GM12878 (cell line): ENCODE results near the gene HCFC1. TPM values are rescaled to one million over a fixed set of nuclear protein-coding genes. Genes with fewer than 3 reads are reported as not detected.

Source experiments
- ATAC-seq: fragments of 200-7000 bp; cut with Tn5 transposase; 3 replicates; pipeline ENCODE4 v1.9.1; 2020; ENCODE audit warnings: mild to moderate bottlenecking, moderate library complexity
- BruUV-seq: library from RNA; stranded (reverse); fragments of 400-500 nt; replicated peaks from 2 replicates; lab custom pipeline; 2021; lab: Mats Ljungman, UMichigan
- CTCF ChIA-PET: fragments of 300-600 bp; sonication (Branson Sonifier 250); formaldehyde crosslinking; extraction: SDS; loops from one replicate; lab custom pipeline; 2021; ENCODE audit warnings: inconsistent platforms; lab: Yijun Ruan, JAX
- POLR2A ChIA-PET: fragments of 350-600 bp; formaldehyde crosslinking; extraction: SDS; loops from one replicate; lab custom pipeline; 2021; ENCODE audit warnings: inconsistent platforms; lab: Charles Lee
- RAD21 ChIA-PET: fragments of 300-600 bp; sonication (Branson Sonifier 250); formaldehyde crosslinking; loops from one replicate; lab custom pipeline; 2023; ENCODE audit warnings: antibody characterized with exemption; ENCODE audit not compliant: unreplicated experiment; lab: Charles Lee
- SMC1A ChIA-PET: fragments of 300-600 bp; sonication (Branson Sonifier 250); formaldehyde crosslinking; loops from one replicate; lab custom pipeline; 2023; ENCODE audit not compliant: unreplicated experiment, uncharacterized antibody; lab: Charles Lee
- DNase-seq: peaks from one replicate; pipeline ENCODE4 v3.0.0-alpha.2; 2011; ENCODE audit warnings: low read depth, low spot score
- FAIRE-seq: peaks from 3 replicates; lab custom pipeline; 2011; peaks lifted over from hg19 to GRCh38; lab: Jason Lieb, UNC
- H2AFZ ChIP-seq: 2 replicates; pipeline ENCODE4 v1.6.0; 2011; ENCODE audit warnings: low read depth, low read length, control low read depth; ENCODE audit not compliant: control insufficient read depth
- H3K27ac ChIP-seq: 2 replicates; pipeline ENCODE4 v1.5.1; 2011; ENCODE audit warnings: control low read depth; ENCODE audit not compliant: control insufficient read depth, insufficient read depth
- H3K27me3 ChIP-seq, 2 experiments: replicated peaks in 1 of 2; 2 replicates each; pipeline versions ENCODE4 v1.6.0 to v1.6.1; 2011; ENCODE audit warnings: low read length in 1 of 2; ENCODE audit not compliant: control insufficient read depth in 2 of 2, insufficient read depth in 2 of 2
- H3K36me3 ChIP-seq, 2 experiments: 2 replicates each; pipeline ENCODE4 v1.5.1; 2011; ENCODE audit warnings: low read length in 1 of 2; ENCODE audit not compliant: control insufficient read depth in 2 of 2, insufficient read depth in 2 of 2
- H3K4me1 ChIP-seq: 2 replicates; pipeline ENCODE4 v1.6.1; 2011; ENCODE audit warnings: mild to moderate bottlenecking, low read length, moderate library complexity, mixed read lengths; ENCODE audit not compliant: control insufficient read depth, insufficient read depth
- H3K4me2 ChIP-seq: 2 replicates; pipeline ENCODE4 v1.6.0; 2011; ENCODE audit warnings: control low read depth; ENCODE audit not compliant: control insufficient read depth, insufficient read depth
- H3K4me3 ChIP-seq: fragments of 200-600 bp; sonication (generic); 2 replicates; pipeline ENCODE4 v1.5.1; 2016
- H3K79me2 ChIP-seq: 2 replicates; pipeline ENCODE4 v1.6.0; 2011; ENCODE audit warnings: low read length; ENCODE audit not compliant: control insufficient read depth, insufficient read depth
- H3K9ac ChIP-seq: 2 replicates; pipeline ENCODE4 v1.8.0; 2011; ENCODE audit warnings: low read length, control low read depth, mixed read lengths; ENCODE audit not compliant: control insufficient read depth, insufficient read depth
- H3K9me3 ChIP-seq: replicated peaks from 3 replicates; pipeline ENCODE4 v1.5.1; 2011; ENCODE audit warnings: mild to moderate bottlenecking, low read length; ENCODE audit not compliant: control insufficient read depth, insufficient read depth
- H4K20me1 ChIP-seq: 2 replicates; pipeline ENCODE4 v1.6.0; 2011; ENCODE audit not compliant: control insufficient read depth, insufficient read depth
- BACH1 ChIP-seq: fragments of 450-650 bp; IDR thresholded peaks from 2 replicates; pipeline ENCODE4 v1.6.1; 2017; ENCODE audit warnings: mild to moderate bottlenecking, borderline replicate concordance
- CREB1 ChIP-seq: IDR thresholded peaks from 2 replicates; pipeline ENCODE4 v1.6.1; 2012; ENCODE audit warnings: low read depth, mild to moderate bottlenecking, inconsistent platforms
- KDM1A ChIP-seq: fragments of 200-600 bp; sonication (generic); IDR thresholded peaks from 2 replicates; pipeline ENCODE4 v1.6.1; 2016; ENCODE audit warnings: borderline replicate concordance
- RCOR1 ChIP-seq: conservative IDR thresholded peaks from 2 replicates; pipeline ENCODE4 v1.6.1; 2012; ENCODE audit warnings: low read depth, low read length, improper control_type of control experiment
- SREBF2 ChIP-seq: IDR thresholded peaks from 2 replicates; pipeline ENCODE4 v1.6.1; 2012; ENCODE audit warnings: mild to moderate bottlenecking, low read length
- TAF1 ChIP-seq: IDR thresholded peaks from 2 replicates; pipeline ENCODE4 v1.6.1; 2011; ENCODE audit warnings: mild to moderate bottlenecking, low read depth, low read length, borderline replicate concordance
- TCF7 ChIP-seq: IDR thresholded peaks from 2 replicates; pipeline ENCODE4 v1.6.1; 2014; ENCODE audit warnings: antibody characterized with exemption, borderline replicate concordance
- WGBS: methylation state at CpG from one replicate; pipeline ENCODE4 v1.1.6; 2016; ENCODE audit warnings: low lambda C conversion rate; ENCODE audit not compliant: insufficient replicate concordance, insufficient coverage; ENCODE audit errors: missing lambda C conversion rate; 5-methylcytosine and 5-hydroxymethylcytosine counted together
- in situ Hi-C: fragments of 300-500 bp; cut with MboI; formaldehyde crosslinking; loops from 9 replicates; pipeline ENCODE4 v1.14.3; 2018; ENCODE audit warnings: mixed read lengths
- intact Hi-C: fragments of 100-400 bp; cut with micrococcal nuclease; formaldehyde crosslinking; loops from one replicate; pipeline ENCODE4 v1.14.2; 2022; ENCODE audit not compliant: unreplicated experiment
- polyA plus RNA-seq, 11 experiments: library from polyadenylated mRNA; depleted of rRNA in 4 of 11; unstranded in 6 of 11; stranded (reverse) in 5 of 11; fragments of >200 nt; fragmentation: Nextera tagmentation in 4 of 11; fragmentation: Illumina TruSeq in 1 of 11; extraction: Ambion mirVana in 4 of 11; extraction: Trizol in 1 of 11; gene quantifications; 1 replicate in 1 of 11; 2 replicates in 10 of 11; pipeline versions ENCODE4 v1.2.1 to v1.2.3, GENCODE V29; 2011 to 2016; ENCODE audit warnings: inconsistent platforms in 2 of 11, missing spikeins in 2 of 11, low read depth in 1 of 11
- total RNA-seq, 4 experiments: library from RNA; depleted of rRNA in 3 of 4; stranded (reverse); fragments of >200 nt in 3 of 4; fragmentation: Illumina TruSeq in 1 of 4; extraction: Trizol in 1 of 4; gene quantifications; 2 replicates each; pipeline versions ENCODE4 v1.2.1 to v1.2.3, GENCODE V29; 2013 to 2021
- TF ChIP-seq, protein P1 (sequence below): fragments of 450-650 bp; IDR thresholded peaks from 2 replicates; pipeline ENCODE4 v1.6.1; 2016; ENCODE audit warnings: mild to moderate bottlenecking
- TF ChIP-seq, protein P2 (sequence below), 3 experiments: IDR thresholded peaks in 2 of 3; conservative IDR thresholded peaks in 1 of 3; 2 replicates each; pipeline ENCODE4 v1.5.1; 2011; ENCODE audit warnings: low read depth in 3 of 3, low read length in 3 of 3, mild to moderate bottlenecking in 3 of 3, control low read depth in 2 of 3, moderate library complexity in 2 of 3, inconsistent platforms in 1 of 3, mixed read lengths in 1 of 3; ENCODE audit not compliant: control insufficient read depth in 2 of 3, insufficient read depth in 1 of 3; ENCODE audit errors: extremely low read depth in 1 of 3
- TF ChIP-seq, protein P3 (sequence below): fragments of 450-650 bp; IDR thresholded peaks from 2 replicates; pipeline ENCODE4 v1.6.1; 2016; ENCODE audit warnings: mild to moderate bottlenecking, moderate library complexity, borderline replicate concordance
- TF ChIP-seq, protein P4 (sequence below): fragments of 450-650 bp; IDR thresholded peaks from 2 replicates; pipeline ENCODE4 v1.6.1; 2014; ENCODE audit warnings: mild to moderate bottlenecking

HCFC1 gene
- total and polyA plus RNA-seq, 10 of the 15 experiments (the other 5 are each of a cell fraction or from before 2014, with no cell fraction given), result 3.9 to 92.7 (median 23.5) TPM

DNA sequence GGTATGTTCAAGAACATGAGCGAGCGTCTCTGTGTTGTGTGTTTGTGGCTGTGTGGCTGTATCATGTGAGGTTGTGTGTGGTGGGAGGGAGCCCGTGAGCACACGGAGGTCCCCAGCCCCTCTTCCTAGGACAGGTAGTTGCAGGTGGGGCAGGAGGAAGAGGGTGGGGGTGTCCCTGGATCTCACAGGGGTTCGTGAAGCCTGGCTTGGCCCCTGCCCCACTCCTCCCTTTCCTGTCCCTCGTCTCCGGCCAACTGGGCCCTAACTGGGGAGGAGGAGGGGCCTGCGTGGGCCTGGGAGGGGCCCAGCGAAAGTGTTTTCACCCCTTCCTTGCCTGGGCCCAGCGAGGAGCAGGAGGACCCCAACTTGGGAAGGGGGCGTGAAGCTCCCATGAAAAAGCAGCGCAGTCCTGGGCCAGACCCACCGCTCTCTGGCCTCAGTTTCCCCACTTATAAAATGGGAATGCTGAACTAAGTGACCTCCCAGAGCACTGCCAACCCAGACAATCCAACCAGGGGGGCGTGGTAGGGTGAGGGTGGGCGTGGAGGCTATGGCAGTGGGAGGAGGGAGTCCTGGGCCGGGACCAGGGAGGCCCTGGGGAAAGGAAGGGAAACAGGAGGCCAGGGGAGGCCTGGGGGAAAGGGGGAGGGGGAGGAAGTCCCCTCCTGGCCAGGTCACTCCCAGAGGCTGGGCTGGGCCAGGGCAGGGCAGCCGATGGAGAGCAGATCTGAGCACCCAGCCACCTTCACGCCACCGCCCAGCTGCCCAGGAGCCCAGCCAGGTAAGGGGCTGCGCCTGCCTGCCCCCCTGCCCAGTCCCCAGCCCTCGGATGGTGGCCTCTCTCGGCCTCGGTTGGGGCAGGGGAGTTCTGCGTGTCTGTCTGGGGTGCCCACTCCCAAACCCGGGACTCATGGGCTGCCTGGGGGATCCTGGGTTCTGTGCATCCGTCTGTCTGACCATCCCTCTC lies 67.3 kb downstream of the HCFC1 start, which contains the start of gene AVPR2:
AVPR2 (plus strand) TSS at position 683 of the 967 bp plus-strand sequence. CDS start 473 bp downstream, outside the sequence.
- no peaks in the 10 kb centered on the region for H3K27me3 ChIP-seq
- in situ Hi-C loops (no loop called here), intact Hi-C loops (no loop called here)
- no peaks in the 10 kb centered on the region for H3K9me3 ChIP-seq
- H3K9ac ChIP-seq, result no peak within 1 kb of the TSS
- H3K4me3 ChIP-seq, result no peak within 1 kb of the TSS
- peaks cover 9% of the 10 kb centered on the region for H3K4me1 ChIP-seq
- SMC1A ChIA-PET, result no interaction called here
- H3K4me2 ChIP-seq, result no peak within 1 kb of the TSS
- TF ChIP-seq, protein P1, sequence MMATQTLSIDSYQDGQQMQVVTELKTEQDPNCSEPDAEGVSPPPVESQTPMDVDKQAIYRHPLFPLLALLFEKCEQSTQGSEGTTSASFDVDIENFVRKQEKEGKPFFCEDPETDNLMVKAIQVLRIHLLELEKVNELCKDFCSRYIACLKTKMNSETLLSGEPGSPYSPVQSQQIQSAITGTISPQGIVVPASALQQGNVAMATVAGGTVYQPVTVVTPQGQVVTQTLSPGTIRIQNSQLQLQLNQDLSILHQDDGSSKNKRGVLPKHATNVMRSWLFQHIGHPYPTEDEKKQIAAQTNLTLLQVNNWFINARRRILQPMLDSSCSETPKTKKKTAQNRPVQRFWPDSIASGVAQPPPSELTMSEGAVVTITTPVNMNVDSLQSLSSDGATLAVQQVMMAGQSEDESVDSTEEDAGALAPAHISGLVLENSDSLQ, result no peak
- TF ChIP-seq CREB1, result no peak
- no peak for TF ChIP-seq TCF7
- TF ChIP-seq TAF1, result no peak
- TF ChIP-seq, protein P2, sequence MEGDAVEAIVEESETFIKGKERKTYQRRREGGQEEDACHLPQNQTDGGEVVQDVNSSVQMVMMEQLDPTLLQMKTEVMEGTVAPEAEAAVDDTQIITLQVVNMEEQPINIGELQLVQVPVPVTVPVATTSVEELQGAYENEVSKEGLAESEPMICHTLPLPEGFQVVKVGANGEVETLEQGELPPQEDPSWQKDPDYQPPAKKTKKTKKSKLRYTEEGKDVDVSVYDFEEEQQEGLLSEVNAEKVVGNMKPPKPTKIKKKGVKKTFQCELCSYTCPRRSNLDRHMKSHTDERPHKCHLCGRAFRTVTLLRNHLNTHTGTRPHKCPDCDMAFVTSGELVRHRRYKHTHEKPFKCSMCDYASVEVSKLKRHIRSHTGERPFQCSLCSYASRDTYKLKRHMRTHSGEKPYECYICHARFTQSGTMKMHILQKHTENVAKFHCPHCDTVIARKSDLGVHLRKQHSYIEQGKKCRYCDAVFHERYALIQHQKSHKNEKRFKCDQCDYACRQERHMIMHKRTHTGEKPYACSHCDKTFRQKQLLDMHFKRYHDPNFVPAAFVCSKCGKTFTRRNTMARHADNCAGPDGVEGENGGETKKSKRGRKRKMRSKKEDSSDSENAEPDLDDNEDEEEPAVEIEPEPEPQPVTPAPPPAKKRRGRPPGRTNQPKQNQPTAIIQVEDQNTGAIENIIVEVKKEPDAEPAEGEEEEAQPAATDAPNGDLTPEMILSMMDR (IDR thresholded peaks at IDR 0.05 in 2 of 3, conservative IDR thresholded peaks at IDR 0.05 in 1 of 3; ENCODE audit: control insufficient read depth in 2 of 3, extremely low read depth in 1 of 3, insufficient read depth in 1 of 3, low read depth in 3 of 3, low read length in 3 of 3), result no peak
- no peak for TF ChIP-seq RCOR1
- TF ChIP-seq, protein P3, sequence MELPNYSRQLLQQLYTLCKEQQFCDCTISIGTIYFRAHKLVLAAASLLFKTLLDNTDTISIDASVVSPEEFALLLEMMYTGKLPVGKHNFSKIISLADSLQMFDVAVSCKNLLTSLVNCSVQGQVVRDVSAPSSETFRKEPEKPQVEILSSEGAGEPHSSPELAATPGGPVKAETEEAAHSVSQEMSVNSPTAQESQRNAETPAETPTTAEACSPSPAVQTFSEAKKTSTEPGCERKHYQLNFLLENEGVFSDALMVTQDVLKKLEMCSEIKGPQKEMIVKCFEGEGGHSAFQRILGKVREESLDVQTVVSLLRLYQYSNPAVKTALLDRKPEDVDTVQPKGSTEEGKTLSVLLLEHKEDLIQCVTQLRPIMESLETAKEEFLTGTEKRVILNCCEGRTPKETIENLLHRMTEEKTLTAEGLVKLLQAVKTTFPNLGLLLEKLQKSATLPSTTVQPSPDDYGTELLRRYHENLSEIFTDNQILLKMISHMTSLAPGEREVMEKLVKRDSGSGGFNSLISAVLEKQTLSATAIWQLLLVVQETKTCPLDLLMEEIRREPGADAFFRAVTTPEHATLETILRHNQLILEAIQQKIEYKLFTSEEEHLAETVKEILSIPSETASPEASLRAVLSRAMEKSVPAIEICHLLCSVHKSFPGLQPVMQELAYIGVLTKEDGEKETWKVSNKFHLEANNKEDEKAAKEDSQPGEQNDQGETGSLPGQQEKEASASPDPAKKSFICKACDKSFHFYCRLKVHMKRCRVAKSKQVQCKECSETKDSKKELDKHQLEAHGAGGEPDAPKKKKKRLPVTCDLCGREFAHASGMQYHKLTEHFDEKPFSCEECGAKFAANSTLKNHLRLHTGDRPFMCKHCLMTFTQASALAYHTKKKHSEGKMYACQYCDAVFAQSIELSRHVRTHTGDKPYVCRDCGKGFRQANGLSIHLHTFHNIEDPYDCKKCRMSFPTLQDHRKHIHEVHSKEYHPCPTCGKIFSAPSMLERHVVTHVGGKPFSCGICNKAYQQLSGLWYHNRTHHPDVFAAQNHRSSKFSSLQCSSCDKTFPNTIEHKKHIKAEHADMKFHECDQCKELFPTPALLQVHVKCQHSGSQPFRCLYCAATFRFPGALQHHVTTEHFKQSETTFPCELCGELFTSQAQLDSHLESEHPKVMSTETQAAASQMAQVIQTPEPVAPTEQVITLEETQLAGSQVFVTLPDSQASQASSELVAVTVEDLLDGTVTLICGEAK, result no peak
- no peak for TF ChIP-seq BACH1
- TF ChIP-seq SREBF2, result no peak
- TF ChIP-seq, protein P4, sequence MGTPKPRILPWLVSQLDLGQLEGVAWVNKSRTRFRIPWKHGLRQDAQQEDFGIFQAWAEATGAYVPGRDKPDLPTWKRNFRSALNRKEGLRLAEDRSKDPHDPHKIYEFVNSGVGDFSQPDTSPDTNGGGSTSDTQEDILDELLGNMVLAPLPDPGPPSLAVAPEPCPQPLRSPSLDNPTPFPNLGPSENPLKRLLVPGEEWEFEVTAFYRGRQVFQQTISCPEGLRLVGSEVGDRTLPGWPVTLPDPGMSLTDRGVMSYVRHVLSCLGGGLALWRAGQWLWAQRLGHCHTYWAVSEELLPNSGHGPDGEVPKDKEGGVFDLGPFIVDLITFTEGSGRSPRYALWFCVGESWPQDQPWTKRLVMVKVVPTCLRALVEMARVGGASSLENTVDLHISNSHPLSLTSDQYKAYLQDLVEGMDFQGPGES, result no peak
- TF ChIP-seq KDM1A, result no peak
- POLR2A ChIA-PET, result no interaction called here
- no peak within 1 kb of the TSS for H2AFZ ChIP-seq
- no peak within 1 kb of the TSS for H3K27ac ChIP-seq
- DNase-seq (no peak), ATAC-seq (peak; percentile 3; the same call in 2 of the 3 replicates), FAIRE-seq (no peak)
- H3K79me2 ChIP-seq, result no peaks in the 10 kb centered on the region
- BruUV-seq, result no TSS peak
- CTCF ChIA-PET, result no interaction called here
- no peaks in the 10 kb centered on the region for H3K36me3 ChIP-seq
- H4K20me1 ChIP-seq, result no peaks in the 10 kb centered on the region
- RAD21 ChIA-PET, result no interaction called here
- 42% methylated on average over 19 of the region's 26 CpGs for WGBS
